Ovary (tissue), 3 donors: ENCODE data around the gene ARHGAP4.

ENCODE experiments used
- CTCF ChIP-seq, 3 donors: fragments of 450-650 bp in 2 of 3; fragments of 200-600 bp in 1 of 3; IDR thresholded peaks; one replicate each; pipeline versions ENCODE4 v1.5.1 to v1.8.0; 2016 to 2022; ENCODE audit warnings: antibody characterized with exemption in 3 of 3, mild to moderate bottlenecking in 1 of 3
- POLR2A ChIP-seq: fragments of 450-650 bp; IDR thresholded peaks from one replicate; pipeline ENCODE4 v1.6.1; 2017; ENCODE audit warnings: antibody characterized with exemption, mild to moderate bottlenecking, moderate library complexity
- donor health status: DM: no; HTN: no; CAD: no.

GRCh38 chrX:153967536-153968224 lies 41.6 kb upstream of the ARHGAP4 start:
- TF ChIP-seq CTCF (IDR thresholded peaks at IDR 0.05) (no peak), POLR2A (no peak)
